ENCODE measurements around the gene GALNTL6. TPM values are rescaled to one million over a fixed set of nuclear protein-coding genes. Genes with fewer than 3 reads are reported as not detected.
A peak's percentile ranks its signal among the peaks of the same experiment; 100 is the strongest.

GALNTL6 gene
- total and polyA plus RNA-seq, 2 experiments from 2014 or later = not detected

- no peaks in the 10 kb centered on the region for H4K20me1 ChIP-seq (ENCODE audit: insufficient read depth)
- DNase-seq = peak; percentile 74
- no peaks in the 10 kb centered on the region for H3K36me3 ChIP-seq (ENCODE audit: low read depth)
- H3K4me3 ChIP-seq = no peak overlapping the region
- peaks cover 13% of the 10 kb centered on the region; the same call in 1 of the 2 replicates for H3F3A ChIP-seq (ENCODE audit: insufficient read depth)
- H3K9me3 ChIP-seq (ENCODE audit: low read depth) = no peaks in the 10 kb centered on the region
- H3K27ac ChIP-seq = no peak overlapping the region
- in situ Hi-C loops (cut with MboI) = no loop called here
- peaks cover 22% of the 10 kb centered on the region for H3K4me1 ChIP-seq (ENCODE audit: insufficient read depth)
- no peak overlapping the region for H3K4me2 ChIP-seq (ENCODE audit: unreplicated experiment)
- no peaks in the 10 kb centered on the region for H3K27me3 ChIP-seq (replicated peaks; ENCODE audit: insufficient read depth)
- no peaks in the 10 kb centered on the region for H3K79me2 ChIP-seq (ENCODE audit: insufficient read depth)
- H3K9me2 ChIP-seq (ENCODE audit: insufficient read depth) = no peaks in the 10 kb centered on the region
- H3K9ac ChIP-seq = no peak overlapping the region
- no peak for TF ChIP-seq EZH2phosphoT487 (IDR thresholded peaks at IDR 0.05; ENCODE audit: insufficient read depth, low read depth)
- no peak for TF ChIP-seq EZH2 (IDR thresholded peaks at IDR 0.05; ENCODE audit: insufficient read depth, poor library complexity, severe bottlenecking)
- 68 to 69% methylated on average over 4 of the region's 4 CpGs for WGBS, 2 experiments (ENCODE audit: low coverage in 1 of 2, low lambda C conversion rate in 2 of 2, missing lambda C conversion rate in 2 of 2)
- no peak overlapping the region for H2AFZ ChIP-seq
Measured at GRCh38 chr4:172996571-172997216, 1183.5 kb downstream of the GALNTL6 start.

- no peak overlapping the region for H3K4me2 ChIP-seq (ENCODE audit: unreplicated experiment)
- in situ Hi-C loops (cut with MboI) = no loop called here
- no peaks in the 10 kb centered on the region for H3K9me2 ChIP-seq (ENCODE audit: insufficient read depth)
- peaks cover 13% of the 10 kb centered on the region; the same call in 1 of the 2 replicates for H3F3A ChIP-seq (ENCODE audit: insufficient read depth)
- peaks cover 26% of the 10 kb centered on the region for H3K4me1 ChIP-seq (ENCODE audit: insufficient read depth)
- H2AFZ ChIP-seq = no peak overlapping the region
- H3K9me3 ChIP-seq (ENCODE audit: low read depth) = no peaks in the 10 kb centered on the region
- no peak overlapping the region for H3K4me3 ChIP-seq
- H3K79me2 ChIP-seq (ENCODE audit: insufficient read depth) = no peaks in the 10 kb centered on the region
- H4K20me1 ChIP-seq (ENCODE audit: insufficient read depth) = no peaks in the 10 kb centered on the region
- H3K9ac ChIP-seq = no peak overlapping the region
- H3K27me3 ChIP-seq (replicated peaks; ENCODE audit: insufficient read depth) = no peaks in the 10 kb centered on the region
- 81 to 87% methylated on average over 6 of the region's 6 CpGs for WGBS, 2 experiments (ENCODE audit: low coverage in 1 of 2, low lambda C conversion rate in 2 of 2, missing lambda C conversion rate in 2 of 2)
- no peak overlapping the region for H3K27ac ChIP-seq
- no peaks in the 10 kb centered on the region for H3K36me3 ChIP-seq (ENCODE audit: low read depth)
- TF ChIP-seq EZH2phosphoT487 (IDR thresholded peaks at IDR 0.05; ENCODE audit: insufficient read depth, low read depth) (no peak), EZH2 (IDR thresholded peaks at IDR 0.05; ENCODE audit: insufficient read depth, poor library complexity, severe bottlenecking) (no peak)
- DNase-seq = no peak
Measured at GRCh38 chr4:172997217-172997609, 1184.0 kb downstream of the GALNTL6 start.

GRCh38 chr4:172997856-172998255 is 1184.7 kb downstream of the GALNTL6 start:
- no peak overlapping the region for H2AFZ ChIP-seq
- H3K36me3 ChIP-seq (ENCODE audit: low read depth) = no peaks in the 10 kb centered on the region
- H3K9me3 ChIP-seq (ENCODE audit: low read depth) = no peaks in the 10 kb centered on the region
- H3K9me2 ChIP-seq (ENCODE audit: insufficient read depth) = no peaks in the 10 kb centered on the region
- H3K9ac ChIP-seq = no peak overlapping the region
- H3K27me3 ChIP-seq (replicated peaks; ENCODE audit: insufficient read depth) = no peaks in the 10 kb centered on the region
- no peak for TF ChIP-seq EZH2 (IDR thresholded peaks at IDR 0.05; ENCODE audit: insufficient read depth, poor library complexity, severe bottlenecking)
- TF ChIP-seq EZH2phosphoT487 (IDR thresholded peaks at IDR 0.05; ENCODE audit: insufficient read depth, low read depth) = no peak
- no peak overlapping the region for H3K4me2 ChIP-seq (ENCODE audit: unreplicated experiment)
- no peaks in the 10 kb centered on the region for H4K20me1 ChIP-seq (ENCODE audit: insufficient read depth)
- in situ Hi-C loops (cut with MboI) = no loop called here
- H3F3A ChIP-seq (ENCODE audit: insufficient read depth) = peaks cover 13% of the 10 kb centered on the region; the same call in 1 of the 2 replicates
- H3K79me2 ChIP-seq (ENCODE audit: insufficient read depth) = no peaks in the 10 kb centered on the region
- H3K4me1 ChIP-seq (ENCODE audit: insufficient read depth) = peaks cover 26% of the 10 kb centered on the region
- DNase-seq = no peak
- no peak overlapping the region for H3K27ac ChIP-seq
- no peak overlapping the region for H3K4me3 ChIP-seq

DNA sequence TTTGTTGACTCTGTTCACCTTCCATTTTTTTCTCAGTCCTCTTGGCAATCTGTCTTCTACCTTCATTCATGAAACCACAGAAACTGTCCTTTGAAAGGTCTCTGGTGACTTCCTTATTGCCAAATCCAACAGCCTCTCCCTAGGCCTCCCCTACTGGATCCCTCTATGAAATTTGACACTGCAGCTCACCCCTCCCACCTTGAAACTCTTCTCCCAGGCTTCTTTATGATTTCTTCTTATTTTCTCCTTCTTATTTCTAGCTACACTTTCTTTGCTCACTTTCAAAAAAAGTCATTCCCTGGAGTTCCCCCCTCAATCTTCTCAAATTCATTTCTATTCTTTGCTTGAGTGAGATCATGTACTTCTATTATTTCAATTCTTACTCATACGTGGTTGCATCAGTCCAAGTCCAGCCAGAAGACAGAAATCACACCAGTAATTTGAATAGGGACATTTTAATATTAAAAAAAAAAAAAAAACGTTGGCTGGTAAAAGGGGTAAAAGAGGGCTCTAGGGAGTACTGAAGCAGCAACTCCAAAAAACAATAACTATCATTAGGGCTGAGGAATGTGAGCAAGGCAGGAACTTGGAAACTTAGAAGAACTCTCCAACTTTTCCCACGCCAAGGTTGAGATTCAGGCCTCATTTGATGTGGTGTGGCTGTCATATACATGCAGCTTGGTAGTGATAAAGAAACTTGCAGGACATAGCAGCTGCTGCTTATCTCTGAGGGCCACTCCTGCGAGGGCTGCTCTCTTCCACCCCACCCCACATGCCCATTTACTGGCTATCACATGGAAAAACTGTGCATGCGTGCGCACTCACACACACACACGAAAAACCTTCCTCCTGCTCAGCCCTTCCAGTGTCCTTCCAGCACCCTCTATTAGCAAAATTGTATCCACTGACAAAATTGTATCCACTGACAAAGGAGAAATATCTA is 1185.6 kb downstream of the GALNTL6 start:
- peak; percentile 76 for DNase-seq
- Histone ChIP-seq H3K9ac (no peak overlapping the region), H2AFZ (no peak overlapping the region), H3K9me2 (ENCODE audit: insufficient read depth) (no peaks in the 10 kb centered on the region), H3K9me3 (ENCODE audit: low read depth) (no peaks in the 10 kb centered on the region), H3K4me2 (ENCODE audit: unreplicated experiment) (peak overlapping the region; percentile 46), H4K20me1 (ENCODE audit: insufficient read depth) (no peaks in the 10 kb centered on the region), H3F3A (ENCODE audit: insufficient read depth) (peaks cover 13% of the 10 kb centered on the region; the same call in 1 of the 2 replicates), H3K79me2 (ENCODE audit: insufficient read depth) (no peaks in the 10 kb centered on the region), H3K4me1 (ENCODE audit: insufficient read depth) (peaks cover 26% of the 10 kb centered on the region), H3K27me3 (replicated peaks; ENCODE audit: insufficient read depth) (peaks cover 5% of the 10 kb centered on the region; the same call in 1 of the 2 replicates), H3K4me3 (0 out of 2 replicates have a peak overlapping the region, but pooled peaks have one; percentile 7), H3K27ac (peak overlapping the region; percentile 35), H3K36me3 (ENCODE audit: low read depth) (no peaks in the 10 kb centered on the region)
- TF ChIP-seq EZH2 (IDR thresholded peaks at IDR 0.05; ENCODE audit: insufficient read depth, poor library complexity, severe bottlenecking) (no peak), EZH2phosphoT487 (IDR thresholded peaks at IDR 0.05; ENCODE audit: insufficient read depth, low read depth) (no peak)
- 52 to 56% methylated on average over 7 of the region's 7 CpGs for WGBS, 2 experiments (ENCODE audit: low coverage in 1 of 2, low lambda C conversion rate in 2 of 2, missing lambda C conversion rate in 2 of 2)
- in situ Hi-C loops (cut with MboI) = no loop called here
